Measurements from ENCODE around the gene ETV6. TPM values are rescaled to one million over a fixed set of nuclear protein-coding genes. Genes with fewer than 3 reads are reported as not detected.

The ETV6 gene
- total RNA-seq, 1 donor from 2014 or later: 3.0 TPM

DNA sequence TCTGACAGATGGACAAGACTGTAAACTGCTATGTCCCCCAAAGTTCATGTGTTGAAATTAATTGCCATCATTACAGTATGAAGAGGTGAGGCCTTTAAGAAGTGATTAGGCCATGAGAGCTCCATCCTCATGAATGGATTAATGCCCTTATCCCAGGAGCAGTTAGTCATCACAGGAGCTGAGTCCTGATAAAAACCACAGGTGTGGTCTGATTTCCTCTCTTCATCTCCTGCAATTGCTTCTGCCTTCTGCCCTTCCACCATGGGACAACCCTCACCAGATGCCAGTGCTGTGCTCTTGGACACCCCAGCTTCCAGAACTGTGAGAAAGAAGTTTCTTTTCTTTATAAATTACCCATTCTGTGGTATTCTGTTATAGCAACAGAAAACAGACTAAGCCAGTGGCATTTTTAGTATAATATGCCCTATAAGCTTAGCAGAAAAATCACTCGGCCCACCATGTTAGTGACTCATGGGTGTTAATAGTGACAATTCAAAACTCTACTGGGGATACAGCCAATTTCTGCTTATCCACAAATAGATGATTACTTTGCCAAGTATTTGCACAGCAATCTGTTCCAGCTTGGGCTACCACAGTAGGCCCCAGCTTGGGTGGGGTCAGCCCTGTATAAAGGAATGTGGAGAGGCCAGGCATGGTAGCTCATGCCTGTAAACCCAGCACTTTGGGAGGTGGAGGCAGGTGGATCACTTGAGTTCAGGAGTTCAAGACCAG is 292.3 kb downstream of the ETV6 start:
- DNase-seq: peak; percentile 25

- no peak for DNase-seq
Measured at GRCh38 chr12:11943919-11944700, 294.6 kb downstream of the ETV6 start.
